ENCODE measurements around the gene CACNA1S. TPM values are rescaled to one million over a fixed set of nuclear protein-coding genes. Genes with fewer than 3 reads are reported as not detected.

Gene CACNA1S
- total RNA-seq, 4 donors from 2014 or later = 0.07 TPM; not detected in 3

- H3K36me3 ChIP-seq = no peaks in the 10 kb centered on the region
- no peaks in the 10 kb centered on the region for H3K9me3 ChIP-seq
- TF ChIP-seq, protein P1, sequence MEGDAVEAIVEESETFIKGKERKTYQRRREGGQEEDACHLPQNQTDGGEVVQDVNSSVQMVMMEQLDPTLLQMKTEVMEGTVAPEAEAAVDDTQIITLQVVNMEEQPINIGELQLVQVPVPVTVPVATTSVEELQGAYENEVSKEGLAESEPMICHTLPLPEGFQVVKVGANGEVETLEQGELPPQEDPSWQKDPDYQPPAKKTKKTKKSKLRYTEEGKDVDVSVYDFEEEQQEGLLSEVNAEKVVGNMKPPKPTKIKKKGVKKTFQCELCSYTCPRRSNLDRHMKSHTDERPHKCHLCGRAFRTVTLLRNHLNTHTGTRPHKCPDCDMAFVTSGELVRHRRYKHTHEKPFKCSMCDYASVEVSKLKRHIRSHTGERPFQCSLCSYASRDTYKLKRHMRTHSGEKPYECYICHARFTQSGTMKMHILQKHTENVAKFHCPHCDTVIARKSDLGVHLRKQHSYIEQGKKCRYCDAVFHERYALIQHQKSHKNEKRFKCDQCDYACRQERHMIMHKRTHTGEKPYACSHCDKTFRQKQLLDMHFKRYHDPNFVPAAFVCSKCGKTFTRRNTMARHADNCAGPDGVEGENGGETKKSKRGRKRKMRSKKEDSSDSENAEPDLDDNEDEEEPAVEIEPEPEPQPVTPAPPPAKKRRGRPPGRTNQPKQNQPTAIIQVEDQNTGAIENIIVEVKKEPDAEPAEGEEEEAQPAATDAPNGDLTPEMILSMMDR (IDR thresholded peaks at IDR 0.05) = no peak
- TF ChIP-seq POLR2A (IDR thresholded peaks at IDR 0.05) = no peak
- H3K4me3 ChIP-seq = no peak overlapping the region
- no peak overlapping the region for H3K27ac ChIP-seq
- no peaks in the 10 kb centered on the region for H3K27me3 ChIP-seq
- no peaks in the 10 kb centered on the region for H3K4me1 ChIP-seq
- no peak for DNase-seq
- intact Hi-C loops (cut with DNase I; ENCODE audit: low total_unique reads) = no loop called here
Measured at GRCh38 chr1:201008666-201009360, 103.4 kb downstream of the CACNA1S start.

DNA sequence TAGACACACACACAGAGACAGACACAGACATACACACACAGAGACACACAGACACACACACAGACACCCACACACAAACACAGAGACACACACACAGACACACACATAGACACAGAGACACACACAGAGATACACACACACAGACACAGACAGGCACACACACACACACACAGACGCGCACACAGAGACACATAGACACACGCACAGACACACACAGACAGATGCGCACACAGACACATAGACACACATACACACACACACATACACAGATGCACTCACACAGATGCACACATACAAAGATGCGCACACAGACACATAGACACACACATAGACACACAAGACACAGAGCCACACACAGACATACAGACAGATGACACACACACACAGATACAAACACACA lies 104.7 kb downstream of the CACNA1S start:
- Histone ChIP-seq H3K27ac (no peak overlapping the region), H3K4me3 (no peak overlapping the region), H3K9me3 (no peaks in the 10 kb centered on the region), H3K27me3 (no peaks in the 10 kb centered on the region), H3K36me3 (no peaks in the 10 kb centered on the region), H3K4me1 (no peaks in the 10 kb centered on the region)
- DNase-seq = no peak
- no peak for TF ChIP-seq POLR2A (IDR thresholded peaks at IDR 0.05)
- TF ChIP-seq, protein P1 (IDR thresholded peaks at IDR 0.05) = no peak
- intact Hi-C loops (cut with DNase I; ENCODE audit: low total_unique reads) = no loop called here

DNA sequence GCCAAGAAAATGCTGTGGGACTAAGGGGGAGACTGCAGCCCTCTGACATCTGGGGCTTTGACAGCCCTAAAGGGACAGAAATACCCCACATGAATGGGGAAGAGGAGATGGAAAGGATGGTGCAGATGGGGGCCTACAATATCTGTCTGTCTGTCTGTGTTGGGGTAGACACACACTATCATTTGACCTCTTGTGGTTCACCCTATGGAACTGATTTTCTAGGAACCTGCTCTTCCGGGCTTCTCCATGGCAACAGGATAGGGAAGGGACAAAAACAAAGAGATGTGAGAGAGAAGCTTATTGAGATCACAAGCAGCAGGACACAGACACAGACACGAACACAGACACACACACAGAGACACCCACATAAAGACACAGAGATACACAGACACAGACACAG lies 105.8 kb downstream of the CACNA1S start:
- DNase-seq = no peak
- Histone ChIP-seq H3K4me3 (no peak overlapping the region), H3K9me3 (no peaks in the 10 kb centered on the region), H3K4me1 (no peaks in the 10 kb centered on the region), H3K27ac (no peak overlapping the region), H3K36me3 (no peaks in the 10 kb centered on the region), H3K27me3 (no peaks in the 10 kb centered on the region)
- TF ChIP-seq, protein P1 (IDR thresholded peaks at IDR 0.05) = no peak
- no peak for TF ChIP-seq POLR2A (IDR thresholded peaks at IDR 0.05)
- intact Hi-C loops (cut with DNase I; ENCODE audit: low total_unique reads) = no loop called here

DNA sequence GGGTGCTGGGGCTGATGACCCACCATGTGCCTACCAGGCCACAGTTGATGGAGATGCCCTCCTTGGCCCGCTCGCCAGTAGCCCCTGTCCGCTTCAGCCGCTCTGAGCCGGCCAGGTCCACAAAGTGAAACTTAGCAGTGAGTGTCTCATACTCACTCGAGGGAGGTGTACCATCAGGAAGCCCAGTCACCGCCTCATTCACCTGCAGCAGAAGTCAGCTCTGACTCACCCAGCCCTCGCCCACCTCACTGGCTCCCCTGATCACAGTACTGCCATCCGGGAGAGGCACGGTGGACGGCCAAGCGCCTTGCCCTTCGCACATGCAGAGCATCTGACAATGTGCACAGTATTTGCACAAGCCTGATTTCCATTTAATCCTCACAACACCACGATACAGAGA lies 107.5 kb downstream of the CACNA1S start:
- no peaks in the 10 kb centered on the region for H3K9me3 ChIP-seq
- no peaks in the 10 kb centered on the region for H3K4me1 ChIP-seq
- TF ChIP-seq POLR2A (IDR thresholded peaks at IDR 0.05) = no peak
- TF ChIP-seq, protein P1 (IDR thresholded peaks at IDR 0.05) = no peak
- H3K27ac ChIP-seq = no peak overlapping the region
- H3K4me3 ChIP-seq = no peak overlapping the region
- no peaks in the 10 kb centered on the region for H3K36me3 ChIP-seq
- DNase-seq = no peak
- H3K27me3 ChIP-seq = no peaks in the 10 kb centered on the region
- intact Hi-C loops (cut with DNase I; ENCODE audit: low total_unique reads) = no loop called here

DNA sequence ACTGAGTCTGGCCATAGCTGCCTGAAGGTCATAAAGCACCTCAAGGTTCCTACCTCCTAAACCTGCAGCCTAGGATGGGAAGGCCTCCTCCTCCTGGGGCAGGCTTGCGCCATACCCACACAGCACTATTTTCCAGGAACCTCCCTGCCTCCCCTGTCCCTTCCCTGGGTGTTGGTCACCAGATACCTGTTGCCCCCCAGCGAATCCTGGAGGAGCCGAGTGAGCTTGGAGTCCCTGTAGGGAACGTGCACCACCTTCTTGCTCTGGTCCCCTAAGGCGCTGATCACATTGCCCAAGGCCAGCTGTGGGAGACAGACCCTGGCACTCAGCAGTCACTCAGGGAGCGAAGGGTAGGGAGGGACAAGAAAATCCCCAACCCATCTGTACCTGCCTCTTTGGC lies 108.1 kb downstream of the CACNA1S start:
- Histone ChIP-seq H3K9me3 (no peaks in the 10 kb centered on the region), H3K4me1 (no peaks in the 10 kb centered on the region), H3K36me3 (no peaks in the 10 kb centered on the region), H3K27ac (no peak overlapping the region), H3K27me3 (no peaks in the 10 kb centered on the region), H3K4me3 (no peak overlapping the region)
- no peak for DNase-seq
- intact Hi-C loops (cut with DNase I; ENCODE audit: low total_unique reads) = no loop called here
- no peak for TF ChIP-seq POLR2A (IDR thresholded peaks at IDR 0.05)
- TF ChIP-seq, protein P1 (IDR thresholded peaks at IDR 0.05) = no peak
